ENCODE measurements around the gene TMEM255B.
A peak's percentile ranks its signal among the peaks of the same experiment; 100 is the strongest.
"Not testable (repeated sequence)": the region's sequence is repeated elsewhere in the genome, so short reads cannot be mapped to it uniquely, and the experiment has no call there.

Gene TMEM255B

DNA sequence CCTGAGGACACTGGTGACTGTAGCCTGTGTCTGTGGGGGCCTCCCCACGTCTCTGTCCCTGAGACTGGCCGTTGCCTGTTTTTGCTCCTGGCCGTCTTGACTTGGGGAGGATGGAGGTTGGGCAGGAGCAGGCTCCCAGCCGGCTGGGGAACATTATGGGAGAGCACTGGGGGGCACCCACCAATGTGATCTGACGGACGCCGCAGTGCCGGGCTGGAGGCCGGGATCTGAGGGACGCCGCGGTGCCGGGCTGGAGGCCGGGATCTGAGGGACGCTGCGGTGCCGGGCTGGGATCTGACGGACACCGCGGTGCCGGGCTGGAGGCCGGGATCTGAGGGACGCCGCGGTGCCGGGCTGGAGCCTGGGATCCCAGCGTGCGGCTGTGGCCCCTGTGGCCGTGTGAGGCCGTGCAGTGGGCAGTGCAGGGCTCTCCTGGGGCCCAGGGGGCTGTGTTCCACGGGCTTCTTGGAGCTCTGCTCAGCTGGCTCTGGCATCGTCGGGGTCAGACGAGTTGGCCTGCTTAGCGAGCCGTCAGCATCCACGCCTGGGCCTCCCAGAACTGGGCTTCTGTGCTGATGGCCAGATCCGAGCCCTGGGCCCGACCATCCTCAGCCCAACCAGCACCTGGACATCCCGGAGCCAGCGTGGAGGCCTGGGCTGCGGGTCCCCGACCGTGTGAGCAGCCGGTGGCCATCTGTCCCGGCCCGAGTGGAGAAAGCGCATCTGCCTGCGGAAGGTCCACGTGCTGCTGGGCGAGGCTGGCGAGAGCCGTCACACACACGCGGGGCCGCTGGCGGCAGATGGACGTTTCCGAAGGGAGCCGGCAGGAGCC lies 59.0 kb downstream of the TMEM255B start:
- no peak for DNase-seq (ENCODE audit: low read depth)

DNA sequence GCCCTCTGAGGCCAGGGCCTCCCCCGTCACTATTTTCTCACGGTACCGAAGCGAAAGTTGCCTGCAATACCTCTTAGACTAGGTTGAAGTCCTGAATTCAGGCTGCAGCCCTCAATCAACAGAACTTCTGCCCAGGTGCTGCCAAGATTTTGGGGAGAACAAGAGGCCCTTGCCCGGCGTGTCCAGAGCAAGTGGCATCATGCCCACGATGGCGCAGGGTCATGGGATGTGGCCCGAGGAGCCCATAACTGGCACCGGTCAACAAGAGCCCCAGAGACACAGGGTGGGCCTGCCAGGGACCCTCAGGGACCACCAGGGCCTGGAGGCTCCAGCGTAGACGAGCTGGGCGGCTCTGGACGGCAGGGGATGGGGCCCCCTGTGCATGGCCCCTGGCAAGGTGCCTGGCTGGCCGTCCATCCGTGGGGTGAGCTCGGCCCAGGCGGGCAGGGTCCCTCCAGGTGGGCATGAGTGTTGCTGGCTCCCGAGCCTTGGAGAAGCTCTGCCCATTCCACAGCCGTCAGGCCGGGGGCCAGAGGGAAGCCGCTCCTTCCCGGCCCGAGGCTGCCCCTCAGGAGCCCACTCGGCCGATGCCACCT lies 59.8 kb downstream of the TMEM255B start:
- DNase-seq (ENCODE audit: low read depth): no peak

DNA sequence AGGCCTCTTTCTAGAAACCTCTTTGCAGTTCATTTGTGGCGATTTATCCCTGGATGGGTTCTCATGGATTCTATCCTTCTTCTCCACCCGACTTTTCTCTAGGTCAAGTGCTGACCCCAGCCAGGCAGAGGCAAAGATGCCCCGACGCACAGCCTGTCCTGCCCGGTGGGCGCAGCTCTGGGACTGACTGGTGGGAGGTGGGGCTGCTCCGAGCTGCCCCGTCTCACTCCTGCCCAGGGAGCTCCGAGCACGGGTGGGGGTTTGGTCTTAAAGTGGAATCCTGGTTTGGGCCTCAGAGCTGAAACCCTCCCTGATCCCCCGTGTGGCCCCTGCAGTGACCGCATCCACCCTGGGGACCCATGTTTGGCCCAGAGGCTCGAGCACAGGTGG lies 60.3 kb downstream of the TMEM255B start:
- DNase-seq (ENCODE audit: low read depth): no peak

DNA sequence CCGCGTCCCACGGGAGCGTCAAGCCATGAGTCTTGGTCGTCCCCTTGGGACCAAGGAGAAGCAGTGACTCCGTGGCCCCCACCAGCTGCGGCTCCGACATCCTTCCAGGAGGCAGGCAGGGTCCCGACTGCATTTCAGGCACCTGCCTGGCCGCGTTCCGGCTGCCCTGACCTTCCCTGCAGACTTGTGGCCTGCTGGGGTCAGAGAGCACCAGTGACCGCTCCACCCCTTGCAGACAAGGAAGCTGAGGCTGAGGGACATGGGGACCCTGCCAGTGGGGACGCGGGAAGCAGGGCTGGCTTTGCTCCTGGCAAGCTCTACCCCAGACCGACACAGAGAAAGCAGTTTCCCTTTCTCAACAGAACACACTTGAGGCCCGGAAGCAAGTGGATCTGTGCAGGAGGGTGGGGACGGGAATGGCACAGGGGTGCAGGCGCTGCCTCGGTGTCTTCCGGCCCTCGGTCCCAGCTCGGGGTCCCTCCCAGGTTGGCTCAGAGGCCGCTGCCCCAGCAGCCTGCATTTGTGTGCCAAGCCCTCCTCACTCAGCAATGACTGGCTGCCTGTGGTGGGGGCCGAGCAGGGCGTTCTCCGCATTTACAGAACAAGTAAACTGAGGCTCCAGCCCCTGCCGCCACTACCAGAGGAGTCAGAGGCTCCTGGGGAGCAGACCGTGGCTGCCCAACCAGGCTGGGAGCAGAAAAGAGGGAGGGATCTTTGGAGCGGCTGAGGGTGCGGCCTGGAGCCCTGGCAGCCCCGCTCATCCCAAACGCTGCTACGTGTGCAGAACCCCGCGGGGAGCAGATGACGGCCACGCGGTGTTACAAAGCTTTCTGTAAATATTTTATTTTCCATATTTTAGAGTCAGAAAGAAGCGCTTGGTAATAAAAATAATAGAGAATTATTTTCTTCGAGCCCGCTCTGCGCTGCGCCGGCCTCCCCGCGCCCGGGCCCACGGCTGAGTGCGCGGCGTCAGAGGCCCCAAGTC lies 61.0 kb downstream of the TMEM255B start:
- DNase-seq (ENCODE audit: low read depth): no peak

DNA sequence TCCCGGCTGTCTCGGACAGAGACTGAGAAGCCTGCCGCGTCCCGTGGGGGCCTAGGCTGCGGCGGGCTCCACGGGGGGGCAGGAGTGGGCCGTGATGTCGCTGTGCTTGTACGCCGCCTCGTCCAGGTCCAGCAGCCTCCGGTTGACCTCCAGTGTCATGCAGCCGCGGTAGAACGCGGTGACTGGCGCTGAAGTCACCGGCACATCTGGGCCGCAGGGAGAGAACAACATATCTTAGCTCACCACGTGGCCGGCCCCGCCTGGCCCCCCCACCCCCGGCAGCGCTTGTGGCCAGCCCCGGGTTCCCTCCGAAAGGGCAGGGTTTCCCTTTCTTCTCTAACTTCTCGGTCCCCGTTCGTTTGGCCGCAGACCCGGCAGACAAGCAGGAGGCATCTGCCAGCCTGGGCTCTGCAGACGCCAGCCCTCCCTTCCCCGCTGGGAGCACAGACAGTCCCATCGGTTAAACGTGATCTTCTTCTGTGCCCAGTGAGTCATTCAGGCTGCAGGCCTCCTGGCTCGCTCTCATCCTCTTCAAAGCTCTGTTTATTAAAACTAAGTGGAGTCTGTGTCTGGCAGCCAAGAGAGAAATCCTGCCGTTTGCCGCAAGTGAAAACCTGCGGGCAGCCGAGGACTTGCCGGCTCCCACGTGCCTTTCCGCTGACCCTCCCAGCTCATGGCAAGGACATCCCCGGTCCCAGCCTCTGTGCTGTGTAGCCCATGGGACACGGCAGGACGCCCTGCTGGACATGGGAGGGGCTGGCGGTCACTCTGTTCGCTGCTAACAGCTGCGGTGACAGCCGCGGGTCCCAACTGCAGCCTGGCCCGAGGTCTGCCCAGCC lies 62.0 kb downstream of the TMEM255B start:
- peak; percentile 74 for DNase-seq (ENCODE audit: low read depth)

DNA sequence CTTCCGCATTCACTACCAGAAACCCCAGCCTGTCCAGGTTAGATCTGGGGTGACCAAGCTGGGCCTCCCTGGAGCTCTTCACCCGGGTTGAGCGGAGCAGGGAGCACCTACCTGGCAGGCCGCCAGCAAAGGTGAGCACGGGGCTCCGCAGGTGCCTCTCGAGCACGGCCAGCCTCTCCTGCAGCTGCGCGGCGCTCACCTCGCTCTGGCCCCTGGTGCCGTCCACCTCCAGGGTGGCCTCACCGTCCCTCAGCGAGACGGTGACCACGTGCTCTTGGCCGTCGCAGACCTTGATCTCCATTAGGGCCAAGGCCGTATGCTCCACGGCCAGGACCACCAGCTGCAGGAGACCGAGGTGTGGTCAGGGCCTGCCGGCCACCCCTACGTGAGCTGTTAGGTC lies 62.8 kb downstream of the TMEM255B start:
- DNase-seq (ENCODE audit: low read depth): no peak

DNA sequence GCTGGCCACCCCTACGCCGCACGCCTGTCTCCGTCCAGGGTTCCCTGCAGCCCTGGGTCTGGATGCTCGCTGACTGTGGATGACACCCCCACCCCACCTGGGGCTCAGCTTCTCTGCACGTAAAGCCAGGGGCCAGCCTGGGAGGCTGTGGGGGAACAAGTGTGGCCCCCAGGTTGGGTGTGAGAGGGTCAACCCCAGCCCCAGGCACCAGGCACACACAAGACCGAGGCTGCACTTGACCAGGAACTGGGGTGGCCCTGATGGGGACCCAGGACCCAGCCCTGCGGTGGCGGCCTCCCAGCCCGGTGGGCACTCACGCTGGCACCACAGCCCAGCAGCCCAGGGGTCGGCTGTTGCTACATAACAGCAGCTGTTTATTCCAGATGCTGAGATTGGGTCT lies 63.2 kb downstream of the TMEM255B start:
- DNase-seq (ENCODE audit: low read depth): no peak

DNA sequence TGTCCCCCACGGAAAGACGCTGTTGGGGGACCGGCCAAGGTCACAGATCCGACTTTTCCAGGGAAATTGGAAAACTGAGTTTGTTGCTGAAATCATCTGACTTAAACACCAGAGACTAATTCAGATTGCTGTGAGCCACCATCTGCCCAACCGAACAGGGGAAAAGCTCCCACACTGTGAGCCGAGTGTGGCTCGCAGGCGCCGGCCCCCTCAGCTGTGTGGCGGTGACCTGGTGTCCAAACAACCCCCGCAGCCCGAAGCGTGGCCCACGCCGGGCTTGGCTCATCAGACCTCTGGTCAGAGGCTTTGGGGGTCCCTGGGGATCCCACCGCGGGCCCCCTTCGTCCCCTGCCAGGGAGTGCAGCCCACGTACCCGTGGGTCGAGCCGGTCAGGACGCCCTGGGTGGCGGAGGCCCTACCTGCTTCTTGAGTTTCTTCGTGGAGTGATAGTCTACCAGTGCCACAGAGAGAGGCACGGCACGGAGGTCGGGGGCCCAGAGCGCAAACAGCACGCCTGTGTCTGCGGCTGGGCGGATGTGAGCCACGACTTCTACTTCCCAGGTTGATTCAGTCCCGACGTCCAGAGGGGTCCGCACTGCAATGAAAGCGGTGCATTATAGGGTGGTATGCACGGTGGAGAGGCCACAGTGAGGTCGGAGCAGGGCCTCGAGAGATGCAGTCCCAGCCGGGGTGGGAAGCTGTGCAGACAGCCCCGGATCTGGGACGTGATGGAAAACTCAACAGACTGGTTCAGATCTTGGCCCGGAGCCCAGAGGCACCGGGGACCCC lies 64.1 kb downstream of the TMEM255B start:
- DNase-seq (ENCODE audit: low read depth): no peak

DNA sequence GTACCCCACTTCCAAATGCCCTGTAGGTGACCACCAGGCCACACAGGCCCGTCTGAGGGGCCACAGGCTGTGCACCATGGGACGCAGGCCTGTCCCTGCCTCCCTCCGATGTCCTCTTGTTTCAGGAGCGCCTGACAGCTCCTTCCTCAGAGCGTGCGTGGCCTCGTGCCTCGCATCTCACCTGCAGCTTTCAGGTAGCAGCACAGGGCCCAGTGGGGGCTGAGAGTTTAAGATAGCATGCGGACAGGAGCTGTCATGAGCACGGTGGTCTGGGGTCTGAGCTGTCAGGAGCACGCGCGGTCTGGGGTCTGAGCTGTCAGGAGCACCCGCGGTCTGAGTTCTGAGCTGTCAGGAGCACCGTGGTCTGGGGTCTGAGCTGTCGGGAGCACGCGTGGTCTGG lies 64.7 kb downstream of the TMEM255B start:
- no peak for DNase-seq (ENCODE audit: low read depth)

DNA sequence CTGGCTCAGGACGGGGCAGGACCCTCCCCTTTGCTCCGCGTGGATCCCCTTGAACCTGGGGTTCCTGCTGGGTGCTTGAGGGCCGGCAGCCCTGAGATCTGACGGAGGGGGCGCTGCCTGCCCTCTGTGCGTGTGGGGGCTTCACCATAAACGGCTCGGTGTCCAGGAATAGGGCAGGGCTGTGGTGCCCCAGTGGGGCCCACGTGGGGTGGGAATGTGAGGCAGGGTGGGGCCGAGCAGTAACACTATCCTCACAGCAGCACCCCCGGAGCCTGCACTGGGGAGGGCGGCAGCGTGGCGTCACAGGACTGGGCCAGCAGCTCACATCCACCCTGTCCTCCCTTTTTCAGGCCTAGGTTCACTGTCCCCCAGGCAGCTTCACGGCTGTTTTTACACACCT lies 66.8 kb downstream of the TMEM255B start:
- DNase-seq (ENCODE audit: low read depth): no peak

DNA sequence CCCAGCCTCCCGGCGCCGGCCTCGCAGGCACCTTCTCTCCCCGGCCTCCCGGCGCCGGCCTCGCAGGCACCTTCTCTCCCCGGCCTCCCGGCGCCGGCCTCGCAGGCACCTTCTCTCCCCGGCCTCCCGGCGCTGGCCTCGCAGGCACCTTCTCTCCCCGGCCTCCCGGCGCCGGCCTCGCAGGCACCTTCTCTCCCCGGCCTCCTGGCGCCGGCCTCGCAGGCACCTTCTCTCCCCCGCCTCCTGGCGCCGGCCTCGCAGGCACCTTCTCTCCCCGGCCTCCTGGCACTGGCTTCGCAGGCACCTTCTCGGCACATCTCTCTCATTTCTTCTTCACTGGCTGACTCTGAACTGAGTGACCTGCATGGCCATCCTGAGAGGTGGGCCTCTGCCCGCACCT lies 67.4 kb downstream of the TMEM255B start:
- not testable (repeated sequence) for DNase-seq (ENCODE audit: low read depth)

DNA sequence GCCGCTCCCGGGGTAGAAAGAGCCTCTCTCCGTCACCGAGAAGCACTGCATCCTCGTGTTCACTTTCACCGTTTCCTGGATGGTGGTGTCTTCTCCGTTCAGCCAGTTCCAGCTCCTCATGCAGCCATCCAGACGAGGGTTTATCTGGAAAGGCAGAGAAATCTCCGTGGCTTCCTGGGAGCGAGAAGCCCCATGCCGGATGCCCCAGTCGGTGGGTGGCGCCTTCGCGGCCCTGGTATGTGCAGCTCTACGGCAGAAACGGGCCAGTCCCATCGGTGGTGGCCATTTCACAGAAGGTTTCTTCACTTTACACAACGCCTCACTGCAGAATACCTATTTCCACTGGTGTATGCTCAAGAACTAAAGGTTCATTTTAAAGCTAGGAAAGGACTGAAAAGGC lies 68.0 kb downstream of the TMEM255B start:
- no peak for DNase-seq (ENCODE audit: low read depth)

DNA sequence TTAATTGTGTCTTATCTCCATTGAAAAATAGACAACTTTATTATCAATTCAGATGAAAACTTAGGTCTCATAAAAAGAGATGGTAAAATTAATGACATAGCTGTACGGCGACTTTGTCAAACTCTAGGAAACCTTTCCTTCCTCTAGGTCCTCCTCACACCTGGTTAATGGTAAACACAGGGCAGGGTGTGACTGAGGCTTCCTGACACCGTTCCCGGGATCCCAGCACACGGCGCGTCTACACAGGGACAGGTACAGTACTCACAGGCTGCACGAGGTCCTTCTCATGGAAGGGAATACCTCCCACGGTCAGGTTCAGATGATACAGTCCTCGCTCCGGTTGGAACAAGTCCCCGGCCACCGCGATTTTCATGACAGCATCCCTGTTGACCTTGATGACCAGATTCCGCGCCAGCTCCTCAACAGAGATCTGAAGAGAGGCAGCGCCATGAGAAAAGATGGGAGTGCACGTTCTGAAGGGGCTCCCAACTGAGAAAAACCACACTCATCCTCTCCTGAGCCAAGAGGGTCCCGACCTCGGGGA lies 69.3 kb downstream of the TMEM255B start:
- DNase-seq (ENCODE audit: low read depth): no peak

DNA sequence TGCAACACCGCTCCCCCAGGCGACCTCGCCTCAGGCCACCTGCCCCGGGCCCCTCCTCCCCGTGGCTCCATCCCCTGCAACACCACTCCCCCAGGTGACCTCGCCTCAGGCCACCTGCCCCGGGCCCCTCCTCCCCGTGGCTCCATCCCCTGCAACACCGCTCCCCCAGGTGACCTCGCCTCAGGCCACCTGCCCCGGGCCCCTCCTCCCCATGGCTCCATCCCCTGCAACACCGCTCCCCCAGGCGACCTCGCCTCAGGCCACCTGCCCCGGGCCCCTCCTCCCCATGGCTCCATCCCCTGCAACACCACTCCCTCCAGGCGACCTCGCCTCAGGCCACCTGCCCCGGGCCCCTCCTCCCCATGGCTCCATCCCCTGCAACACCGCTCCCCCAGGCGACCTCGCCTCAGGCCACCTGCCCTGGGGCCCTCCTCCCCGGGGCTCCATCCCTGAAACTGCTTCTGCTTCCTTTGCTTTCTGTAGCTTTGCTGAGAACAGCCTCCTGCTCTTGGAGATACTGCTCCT lies 71.5 kb downstream of the TMEM255B start:
- DNase-seq (ENCODE audit: low read depth): not testable (repeated sequence)

DNA sequence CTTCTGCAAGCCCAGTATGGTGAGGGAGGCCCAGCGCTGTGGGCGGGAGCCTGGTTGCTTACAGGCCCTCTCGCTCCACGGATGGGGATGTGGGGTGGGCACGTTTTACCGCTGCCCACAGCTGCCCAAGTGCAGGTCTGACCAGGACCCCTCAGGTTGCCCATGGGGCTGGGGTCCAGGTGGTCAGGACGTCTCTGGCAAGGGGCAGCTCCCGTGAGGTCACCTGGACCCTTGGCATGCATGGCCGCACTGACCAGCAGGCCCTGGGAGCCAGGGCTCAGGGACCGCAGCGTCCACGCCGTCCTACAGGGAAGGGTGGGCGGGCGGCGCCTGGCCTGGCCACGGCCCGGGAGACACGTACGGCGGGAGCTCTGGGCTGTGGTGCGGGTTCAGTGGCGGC lies 72.0 kb downstream of the TMEM255B start:
- no peak for DNase-seq (ENCODE audit: low read depth)

DNA sequence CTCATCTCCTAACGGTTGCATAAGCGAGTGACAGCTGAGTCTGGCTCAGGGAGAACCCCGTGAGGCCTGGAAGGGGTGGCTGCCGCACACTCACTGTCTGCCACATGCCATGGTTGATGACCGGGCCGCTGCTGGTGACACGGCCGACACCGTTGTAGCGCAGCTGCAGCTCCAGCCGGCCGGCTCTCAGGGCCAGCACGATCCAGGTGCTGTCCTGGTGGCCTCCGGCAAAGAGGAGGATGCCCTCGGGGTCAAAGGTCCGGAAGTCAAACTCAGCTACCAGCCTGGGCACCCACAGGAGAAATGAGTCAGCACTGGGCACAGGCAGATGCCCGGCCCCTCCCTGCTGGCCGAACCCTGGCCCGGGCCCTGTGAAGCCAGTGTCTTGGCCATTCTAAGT lies 73.2 kb downstream of the TMEM255B start:
- DNase-seq (ENCODE audit: low read depth): no peak

DNA sequence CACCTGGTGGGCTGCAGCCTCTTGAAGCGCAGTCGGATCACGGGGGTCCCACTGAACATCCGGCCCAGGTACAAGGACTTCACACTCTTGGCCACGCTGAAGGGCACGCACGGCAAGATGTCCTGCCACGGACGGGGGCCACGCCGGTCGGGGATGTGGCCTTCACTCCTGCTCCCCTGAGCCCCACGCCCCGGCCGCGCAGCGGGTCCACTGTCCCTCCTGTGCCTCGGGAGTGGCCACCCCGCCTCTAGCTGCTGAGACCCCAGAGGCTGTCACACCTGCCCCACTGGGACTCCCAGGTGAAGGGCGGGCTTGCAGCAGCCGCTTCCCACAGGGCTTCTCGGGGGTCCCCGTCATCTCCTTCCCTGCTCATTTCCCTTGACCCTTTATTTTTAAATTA lies 73.6 kb downstream of the TMEM255B start:
- DNase-seq (ENCODE audit: low read depth): no peak

DNA sequence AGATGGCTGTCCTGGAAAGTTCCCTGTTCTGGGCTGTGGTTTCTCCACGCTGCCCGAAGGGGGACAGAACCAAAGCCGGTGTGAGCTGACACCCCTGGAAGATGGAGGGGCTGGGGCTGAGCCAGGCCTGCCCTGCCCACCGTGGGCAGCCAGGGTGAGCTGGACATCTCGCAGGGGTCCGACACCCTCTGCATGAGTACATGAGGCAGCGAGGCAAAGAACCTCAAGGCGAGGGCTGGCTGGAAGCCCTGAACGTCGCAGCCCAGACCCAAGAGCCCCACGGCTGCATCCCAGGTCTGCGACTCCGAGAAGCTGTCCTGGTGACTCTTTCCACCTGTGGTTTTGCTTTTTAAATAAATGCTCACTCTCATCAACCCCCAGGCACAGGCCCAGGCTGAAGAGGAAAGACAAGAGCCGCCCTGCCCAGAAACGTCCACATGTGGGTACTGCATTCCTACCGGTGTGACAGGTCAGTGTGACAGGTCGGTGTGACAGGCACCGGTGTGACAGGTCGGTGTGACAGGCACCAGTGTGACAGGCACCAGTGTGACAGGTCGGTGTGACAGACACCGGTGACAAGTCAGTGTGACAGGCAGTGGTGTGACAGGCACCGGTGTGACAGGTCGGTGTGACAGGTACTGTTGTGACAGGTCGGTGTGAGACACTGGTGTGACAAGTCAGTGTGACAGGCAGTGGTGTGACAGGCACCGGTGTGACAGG lies 74.2 kb downstream of the TMEM255B start:
- DNase-seq (ENCODE audit: low read depth): no peak

DNA sequence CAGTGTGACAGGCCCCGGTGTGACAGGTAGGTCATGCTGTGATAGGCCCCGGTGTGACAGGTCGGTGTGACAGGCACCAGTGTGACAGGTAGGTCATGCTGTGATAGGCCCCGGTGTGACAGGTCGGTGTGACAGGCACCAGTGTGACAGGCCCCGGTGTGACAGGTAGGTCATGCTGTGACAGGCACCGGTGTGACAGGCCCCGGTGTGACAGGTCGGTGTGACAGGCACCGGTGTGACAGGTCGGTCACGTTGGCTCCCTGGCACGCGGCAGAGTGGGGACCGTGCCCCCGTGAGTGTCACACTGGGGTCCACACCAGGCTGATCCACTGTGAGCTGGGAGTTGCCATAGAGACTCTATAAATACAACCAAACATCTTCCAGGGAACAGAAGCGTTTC lies 75.0 kb downstream of the TMEM255B start:
- DNase-seq (ENCODE audit: low read depth): not testable (repeated sequence)
